HG03175 (cell line): ENCODE data around the gene WNT7A.

Experiments used
- ATAC-seq: cut with Tn5 transposase; IDR thresholded peaks from one replicate; pipeline ENCODE4 v1.9.1; 2021; ENCODE audit warnings: mild to moderate bottlenecking, moderate library complexity; ENCODE audit not compliant: unreplicated experiment

Gene WNT7A

DNA sequence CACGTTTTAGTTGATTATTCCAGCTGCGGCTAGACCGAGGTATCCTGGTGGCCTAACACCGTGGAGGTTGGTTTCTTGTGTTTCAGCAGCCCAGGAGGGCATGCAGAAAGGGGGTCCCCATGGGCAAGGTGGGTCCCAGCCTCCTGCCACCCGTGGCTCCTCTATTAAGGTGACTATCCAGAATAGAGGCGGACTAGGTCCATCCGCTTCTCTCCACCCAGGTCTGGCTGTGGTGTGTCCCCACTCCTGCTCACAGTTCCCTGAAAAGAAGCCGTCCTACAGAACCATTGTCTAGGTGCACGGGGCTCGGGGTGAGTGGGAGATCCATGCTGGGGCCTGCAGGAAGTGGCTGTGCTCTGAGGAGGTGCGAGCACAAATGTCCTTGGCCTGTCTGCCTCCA lies 81.5 kb downstream of the WNT7A start:
- ATAC-seq, result no peak

DNA sequence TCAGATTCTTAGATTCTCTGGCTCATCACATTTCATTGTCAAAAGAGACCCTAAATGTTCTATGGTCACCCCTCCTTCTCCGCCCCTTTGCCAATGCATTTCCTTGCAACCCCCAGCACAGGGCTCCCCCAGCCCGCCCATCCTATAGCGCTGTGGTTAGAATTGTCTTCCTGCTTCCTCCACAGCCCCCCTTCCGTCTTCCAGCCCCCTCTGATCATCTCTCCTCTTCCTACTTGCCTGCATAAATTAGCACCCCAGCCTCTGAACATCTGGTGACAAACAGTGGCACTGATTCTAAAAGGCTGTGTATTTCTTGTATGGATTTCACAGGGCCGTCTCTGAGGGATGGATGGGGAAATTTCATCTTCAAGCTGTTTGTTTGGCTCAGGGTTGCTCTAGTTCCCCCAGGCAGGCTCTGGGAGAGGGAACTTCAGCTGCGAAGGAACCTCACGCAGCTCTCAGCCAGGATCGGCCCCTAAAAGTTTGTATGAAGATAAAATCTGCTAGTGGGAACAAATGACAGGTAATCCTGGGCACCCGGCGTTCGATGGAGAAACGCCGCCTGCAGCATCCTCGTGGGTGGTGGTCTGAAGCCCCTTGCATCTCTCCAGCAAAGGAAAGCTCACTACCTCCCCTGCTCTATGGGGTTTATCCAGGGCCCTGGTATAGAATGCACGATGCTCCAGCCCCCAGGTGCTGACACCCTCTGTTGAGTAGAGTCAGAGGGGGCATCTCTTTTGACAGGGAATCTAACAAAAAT lies 83.0 kb downstream of the WNT7A start:
- ATAC-seq, result no peak

DNA sequence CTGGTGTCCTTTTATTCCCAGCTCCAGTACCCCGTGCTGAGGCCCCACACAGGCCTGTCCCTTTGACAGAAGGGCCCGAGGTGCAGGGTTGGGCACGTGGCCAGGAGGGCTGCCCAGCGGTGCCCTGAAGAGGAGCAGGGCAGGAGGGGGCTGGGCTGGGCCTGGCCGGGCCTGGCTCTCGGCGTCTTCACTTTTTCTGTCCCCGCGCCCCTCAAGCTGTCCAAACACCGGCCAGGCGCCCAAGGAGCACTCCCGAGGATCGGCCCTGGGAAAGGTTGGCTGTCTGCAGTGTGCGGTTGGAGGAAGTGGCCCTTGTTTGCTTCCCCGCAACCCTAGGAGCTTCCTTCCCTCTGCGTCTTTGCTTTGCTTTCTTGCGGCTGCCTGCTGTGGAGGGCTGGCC lies 84.1 kb downstream of the WNT7A start:
- ATAC-seq, result no peak

DNA sequence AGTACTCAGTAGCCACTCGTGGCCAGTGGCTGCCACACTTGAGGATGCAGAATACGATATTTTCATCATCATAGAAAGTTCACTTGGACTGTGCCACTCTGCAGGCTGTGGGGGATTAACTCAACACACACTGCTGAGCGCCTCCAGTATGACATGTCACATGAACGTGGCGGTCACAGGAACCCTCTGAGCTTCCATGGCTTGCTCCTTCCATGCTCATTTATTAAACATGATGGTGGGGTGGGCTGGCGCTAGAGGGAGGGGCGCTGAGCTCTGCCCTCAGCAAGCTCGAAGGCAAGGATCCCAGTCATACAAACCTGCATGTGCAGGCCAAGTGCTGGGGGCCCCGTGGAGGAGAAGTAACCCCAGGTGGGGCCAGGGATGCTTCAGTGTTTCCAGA lies 85.5 kb downstream of the WNT7A start:
- no peak for ATAC-seq

DNA sequence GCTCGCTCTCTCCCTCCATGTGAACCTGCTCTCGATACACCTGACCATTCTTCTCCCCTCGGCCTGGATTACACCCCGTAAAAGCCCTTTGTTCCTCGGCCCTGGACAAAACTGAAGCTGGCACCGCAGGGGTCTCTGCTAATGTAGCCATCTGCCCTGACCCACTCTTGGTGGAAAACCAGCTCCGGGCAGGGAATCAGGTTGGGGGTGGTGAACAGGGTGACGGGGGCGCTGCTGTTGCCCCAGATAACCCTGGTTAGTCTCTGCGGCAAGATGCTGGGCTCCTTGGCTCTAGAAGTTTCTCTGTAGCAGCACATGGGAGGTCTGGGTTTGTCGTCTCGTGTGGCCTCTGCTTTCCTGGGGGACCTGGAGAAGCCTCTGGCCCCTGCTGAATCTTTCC lies 86.4 kb downstream of the WNT7A start:
- ATAC-seq, result no peak

DNA sequence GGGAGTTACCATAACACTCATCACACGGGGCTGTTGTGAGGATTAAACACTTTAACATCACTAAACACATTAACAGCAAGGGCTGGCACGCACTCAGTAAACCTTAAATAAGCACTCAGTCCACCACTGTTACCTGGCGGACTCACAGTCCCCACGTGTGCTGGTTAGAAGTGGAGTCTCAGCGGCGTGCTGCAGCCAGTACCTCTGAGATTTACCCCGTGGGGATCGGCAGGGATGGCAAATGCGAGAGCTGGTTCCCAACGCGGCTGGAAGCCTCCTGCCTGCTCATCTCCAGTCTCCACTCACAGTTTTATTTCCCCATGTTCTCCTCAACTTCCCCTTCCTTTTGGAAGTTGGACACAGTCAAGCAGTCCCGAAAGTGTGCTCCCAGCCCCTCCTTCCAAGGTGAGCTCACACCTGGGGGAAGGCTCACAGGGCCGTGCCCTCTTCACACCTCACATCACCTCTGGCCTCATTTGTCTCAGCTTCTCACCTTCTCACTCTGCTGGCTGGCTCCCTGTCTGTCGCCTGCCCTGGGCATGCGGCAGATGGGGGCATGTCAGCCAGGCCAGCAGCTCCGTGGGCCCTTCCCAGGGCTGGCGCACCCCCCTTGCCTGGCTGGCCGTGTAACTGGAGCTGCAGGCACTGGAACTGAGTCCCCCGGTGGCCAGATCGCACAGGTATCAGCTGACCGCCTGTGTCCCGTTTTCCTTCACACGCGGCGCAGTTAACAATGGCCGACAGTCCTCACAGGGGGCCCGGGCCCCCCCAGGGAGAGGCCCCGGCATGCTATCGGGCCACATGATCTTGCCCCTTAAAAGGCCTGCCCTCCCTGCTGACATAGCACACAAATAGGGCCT lies 87.1 kb downstream of the WNT7A start:
- ATAC-seq, result no peak

DNA sequence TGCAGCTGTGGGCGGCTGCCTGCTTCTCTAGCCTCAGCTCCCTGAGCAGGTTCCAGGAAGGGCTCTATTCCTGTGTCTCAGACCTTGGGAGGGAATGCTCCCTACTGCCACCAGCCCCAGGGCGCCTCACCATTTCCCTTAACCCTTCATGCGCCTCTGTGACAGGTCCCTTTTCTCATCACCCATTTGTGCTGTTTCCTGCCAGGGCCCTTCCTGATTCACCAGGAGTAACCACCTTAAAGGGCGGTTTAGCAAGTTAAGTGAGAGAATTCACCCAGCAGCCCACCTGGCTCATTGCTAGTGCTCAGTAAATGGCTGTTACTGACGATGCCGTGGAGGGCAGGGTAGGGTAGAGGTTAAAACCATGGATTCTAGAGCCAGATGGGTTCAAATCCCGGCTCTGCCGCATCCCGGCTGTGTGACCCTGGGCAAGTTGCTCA lies 87.8 kb downstream of the WNT7A start:
- ATAC-seq, result no peak

DNA sequence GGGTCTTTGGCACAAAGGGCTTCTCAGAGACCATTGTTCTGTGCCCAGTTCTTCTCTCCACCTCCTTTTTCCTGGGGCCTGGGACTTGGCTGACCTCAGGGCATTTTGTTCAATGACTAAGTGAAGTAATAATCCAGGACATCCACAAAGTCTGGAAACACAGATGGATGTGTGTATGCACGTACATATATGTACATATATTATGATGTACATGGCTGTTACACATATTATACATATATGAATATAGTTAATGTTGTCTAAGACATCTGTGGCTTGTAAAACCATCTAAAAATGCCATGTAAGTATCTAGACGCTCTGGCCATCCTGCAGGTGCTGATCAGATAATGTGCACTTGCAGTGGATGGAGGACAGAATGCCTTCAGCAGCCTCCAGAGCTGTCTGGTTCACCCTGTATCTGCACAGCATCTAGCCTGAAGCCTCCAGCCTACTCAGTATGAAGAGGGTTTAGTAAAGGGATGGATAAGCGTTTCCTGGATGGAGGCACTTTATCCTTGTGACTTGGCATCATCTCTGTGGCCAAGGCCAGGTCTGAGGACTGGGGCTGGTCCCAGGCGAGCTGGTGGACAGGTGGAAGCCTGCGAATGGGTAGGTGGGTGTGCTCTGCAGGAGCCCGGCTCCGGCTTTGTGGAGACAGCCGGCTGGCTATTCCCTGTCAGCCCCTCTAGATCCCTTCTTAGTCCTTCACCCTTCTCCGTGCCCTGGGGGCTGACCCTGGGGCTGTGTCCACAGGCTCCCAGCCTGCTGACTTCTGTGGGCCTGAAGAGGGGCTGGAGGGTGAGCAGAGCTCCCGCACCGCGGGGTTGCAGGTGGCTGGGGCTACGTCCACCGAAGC lies 88.4 kb downstream of the WNT7A start:
- ATAC-seq, result no peak

DNA sequence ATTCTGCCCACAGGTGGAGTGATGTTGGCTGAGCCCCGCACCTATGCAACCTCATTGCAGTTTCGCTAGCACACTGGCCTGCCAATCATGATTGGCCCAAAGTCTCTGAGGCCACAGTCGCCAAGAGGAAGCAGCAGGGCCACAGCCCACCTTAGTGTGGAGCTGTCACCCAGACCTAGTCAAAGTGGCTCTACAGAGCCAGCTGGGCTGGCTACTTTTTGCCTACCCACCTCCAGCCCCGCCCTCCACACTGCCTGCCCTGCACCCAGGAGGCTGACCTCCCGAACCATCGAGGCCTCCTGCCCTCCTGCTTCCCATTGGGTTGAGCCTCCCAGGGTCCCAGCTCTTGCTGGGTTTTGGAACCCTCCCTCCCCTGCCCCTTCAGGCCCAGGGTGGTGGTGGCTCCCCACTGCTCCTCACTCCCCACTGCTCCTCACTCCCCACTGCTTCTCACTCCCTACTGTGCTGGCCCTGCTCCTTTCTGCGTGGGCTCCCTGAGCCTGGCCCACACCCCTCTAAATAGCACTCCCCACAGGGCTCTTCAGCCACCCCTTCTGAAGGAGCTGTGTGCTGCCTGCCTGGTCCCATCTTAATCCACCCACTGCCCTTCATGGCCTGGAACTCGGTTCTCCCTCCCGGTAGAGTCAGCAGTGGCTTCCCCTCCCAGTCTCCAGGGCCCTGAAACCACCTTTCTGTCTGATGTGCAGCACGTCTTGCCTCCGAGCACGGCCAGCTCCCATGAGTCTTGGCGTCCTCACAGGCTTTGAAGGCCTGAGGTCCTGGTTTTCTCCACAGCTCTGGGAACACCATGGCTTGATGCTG lies 89.3 kb downstream of the WNT7A start:
- ATAC-seq, result no peak

DNA sequence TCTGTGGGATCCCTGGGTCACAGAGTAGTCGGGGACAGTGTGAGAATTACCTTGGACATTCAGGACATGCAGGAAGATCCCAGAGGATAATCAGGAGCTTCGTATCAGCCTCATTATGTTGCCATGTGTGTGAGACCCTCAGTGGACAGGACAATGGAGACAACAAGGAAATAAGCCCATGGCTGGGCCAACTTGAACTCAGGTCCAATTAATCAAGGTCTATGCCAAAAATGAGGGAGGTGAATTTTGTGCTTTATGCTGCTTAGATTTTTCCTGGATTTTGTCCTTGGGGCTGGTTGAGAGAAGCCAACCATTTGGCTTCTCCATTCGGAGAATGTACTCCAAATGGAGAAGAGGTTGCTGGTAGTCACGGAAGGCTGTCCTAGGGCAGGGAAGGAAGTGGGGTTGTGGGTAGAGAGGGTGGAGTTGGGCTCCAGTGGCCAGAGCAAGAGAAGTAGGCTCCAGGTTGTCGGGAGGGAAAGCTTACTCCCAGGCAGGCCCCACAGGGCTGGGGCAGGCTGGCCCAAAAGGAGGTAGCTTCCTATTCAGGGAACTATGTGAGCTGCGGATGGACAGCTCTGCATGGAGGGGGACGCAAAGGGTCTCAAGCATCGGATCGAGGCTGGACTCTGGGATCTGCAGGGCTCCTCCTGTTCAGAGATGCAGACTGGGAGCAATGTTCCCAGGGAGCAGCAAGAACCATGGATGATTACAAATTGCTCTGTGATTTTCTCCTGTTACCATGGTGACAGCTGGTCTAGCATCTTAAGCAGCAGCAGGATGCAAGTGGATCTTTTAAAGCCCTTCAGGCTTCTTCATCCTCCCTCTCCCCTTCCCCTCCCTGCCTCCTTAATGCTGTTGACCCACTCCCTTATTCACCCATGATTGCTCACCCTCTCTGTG lies 91.1 kb downstream of the WNT7A start:
- ATAC-seq, result no peak

DNA sequence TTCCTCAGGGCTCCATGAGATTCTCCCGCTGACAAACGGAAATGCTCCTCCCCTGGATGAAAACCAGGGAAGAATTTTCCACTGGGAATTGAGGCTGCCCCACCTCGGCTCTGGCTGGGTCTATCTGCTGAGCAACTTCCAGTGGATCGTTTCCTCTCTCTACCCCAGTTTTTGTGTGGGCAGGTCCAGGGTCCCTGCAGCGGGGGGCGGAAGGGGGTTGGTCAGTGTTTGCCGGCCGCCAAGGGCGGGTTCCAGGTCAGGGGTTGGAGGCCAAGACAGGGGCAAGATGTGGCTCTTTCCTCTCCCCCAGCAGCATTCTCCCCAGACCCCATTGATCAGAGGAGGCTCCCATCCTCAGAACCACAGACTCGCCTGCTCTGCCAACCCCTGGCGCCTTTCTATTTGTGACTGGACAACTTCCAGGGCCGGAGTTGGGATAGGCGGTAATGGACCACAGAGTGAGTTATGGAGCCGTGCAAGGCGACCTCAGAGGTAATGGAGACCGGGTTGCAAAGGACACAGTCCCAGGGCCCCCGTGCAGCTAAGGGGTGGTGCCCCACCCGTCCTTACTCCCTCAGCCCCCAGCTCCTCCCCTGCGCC lies 92.2 kb downstream of the WNT7A start:
- no peak for ATAC-seq

DNA sequence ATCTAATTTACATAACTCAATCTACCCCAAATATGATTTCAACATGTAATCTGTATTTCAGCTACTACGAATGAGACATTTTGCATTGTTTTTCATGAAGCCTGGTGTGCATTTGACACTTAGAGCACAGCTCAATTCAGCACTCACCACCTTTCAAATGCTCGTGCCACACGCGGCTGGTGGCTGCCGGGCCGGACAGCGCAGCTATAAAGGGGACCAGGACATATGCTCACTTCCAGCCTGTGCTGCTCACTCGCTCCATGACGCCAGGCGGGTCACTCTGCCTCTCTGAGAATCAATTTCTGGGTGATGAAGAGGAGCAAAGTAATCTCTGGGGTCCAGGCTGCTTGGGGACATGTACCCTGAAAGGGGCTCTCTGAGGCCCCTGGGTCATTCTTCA lies 93.1 kb downstream of the WNT7A start:
- no peak for ATAC-seq

DNA sequence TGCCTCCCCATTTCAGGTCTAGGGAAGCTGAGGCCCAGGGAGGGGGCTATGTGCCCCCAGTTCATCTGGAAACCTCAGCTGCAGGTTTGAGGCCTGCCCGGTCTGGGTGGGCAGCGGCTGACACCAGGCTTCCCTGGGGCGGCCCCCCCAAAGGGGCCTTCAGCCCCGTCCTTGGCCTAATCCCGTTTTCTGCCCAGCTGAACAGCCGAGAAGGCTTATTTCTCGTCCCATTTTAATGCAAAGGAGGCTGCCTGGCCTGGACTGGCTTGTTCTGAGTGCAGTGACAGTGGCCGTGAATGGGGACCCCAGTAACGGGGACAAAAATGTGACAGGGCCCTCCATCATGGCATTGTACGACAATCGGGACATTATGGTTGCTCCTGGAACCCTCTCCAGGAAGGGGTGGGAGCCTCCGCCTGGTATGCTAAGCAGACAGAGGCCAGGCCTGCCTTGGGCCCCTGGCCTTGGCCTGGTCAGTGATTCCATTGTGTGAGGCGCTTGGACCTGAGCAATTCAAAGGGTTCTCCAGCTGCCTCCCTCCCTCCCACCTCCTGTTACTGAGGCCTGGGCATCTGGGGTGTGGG lies 93.9 kb downstream of the WNT7A start:
- ATAC-seq, result no peak

DNA sequence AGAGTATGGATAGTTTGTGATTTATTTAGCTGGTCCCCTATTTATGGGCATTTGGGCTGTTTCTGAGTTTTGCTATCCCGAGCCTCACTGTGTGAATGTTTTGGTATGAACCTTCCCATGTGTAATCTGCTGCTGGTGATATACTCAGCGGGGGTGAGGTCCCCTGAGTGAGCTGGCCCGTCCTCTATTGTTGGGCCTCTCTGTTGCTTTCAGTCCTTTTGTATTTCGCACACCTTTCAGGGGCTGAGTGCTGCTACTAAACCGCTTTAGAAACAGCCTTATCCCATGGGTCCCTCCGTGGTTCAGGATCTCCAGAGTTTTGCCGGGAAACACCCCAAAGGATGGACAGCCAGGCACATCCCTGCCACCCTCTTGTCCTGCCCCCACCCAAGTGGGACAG lies 94.5 kb downstream of the WNT7A start:
- no peak for ATAC-seq

DNA sequence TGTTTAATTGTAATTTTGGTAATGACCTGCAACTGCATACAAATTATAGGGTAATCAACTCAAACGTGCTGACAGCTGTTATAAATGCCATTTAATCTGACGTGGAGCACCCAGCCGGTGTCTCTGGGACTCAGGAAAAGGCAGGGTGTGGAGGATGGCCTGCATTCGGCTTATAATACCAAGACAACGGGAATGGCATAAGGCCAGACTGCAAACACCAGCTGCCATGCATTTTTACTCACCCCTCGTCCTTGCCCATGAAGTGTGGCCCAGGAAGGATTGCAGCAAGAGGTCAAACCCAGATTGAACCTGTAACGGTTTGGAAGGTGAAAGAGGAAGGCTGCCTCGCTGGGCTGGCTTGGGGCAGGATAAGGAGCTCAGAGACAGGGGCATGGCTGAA lies 96.4 kb downstream of the WNT7A start:
- ATAC-seq, result no peak

DNA sequence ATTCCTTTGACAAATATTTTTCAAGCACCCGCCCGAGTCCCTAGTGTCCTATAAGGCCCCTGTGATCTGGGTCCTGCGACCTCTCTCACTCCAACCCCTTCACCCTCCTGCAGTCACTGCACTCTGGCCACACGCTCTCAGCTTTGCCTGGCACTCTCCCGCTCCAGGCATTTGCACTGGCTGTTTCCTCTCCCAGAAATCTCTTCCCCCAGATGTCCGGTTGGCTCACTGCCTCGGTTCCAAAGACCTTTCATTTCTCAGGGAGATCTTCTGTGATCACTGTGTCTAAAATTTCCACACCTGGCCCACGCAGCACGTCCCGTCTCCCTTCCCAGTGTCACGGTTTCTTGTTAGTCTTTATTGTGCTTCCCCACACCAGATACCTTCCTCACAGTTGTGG lies 97.4 kb downstream of the WNT7A start:
- no peak for ATAC-seq

DNA sequence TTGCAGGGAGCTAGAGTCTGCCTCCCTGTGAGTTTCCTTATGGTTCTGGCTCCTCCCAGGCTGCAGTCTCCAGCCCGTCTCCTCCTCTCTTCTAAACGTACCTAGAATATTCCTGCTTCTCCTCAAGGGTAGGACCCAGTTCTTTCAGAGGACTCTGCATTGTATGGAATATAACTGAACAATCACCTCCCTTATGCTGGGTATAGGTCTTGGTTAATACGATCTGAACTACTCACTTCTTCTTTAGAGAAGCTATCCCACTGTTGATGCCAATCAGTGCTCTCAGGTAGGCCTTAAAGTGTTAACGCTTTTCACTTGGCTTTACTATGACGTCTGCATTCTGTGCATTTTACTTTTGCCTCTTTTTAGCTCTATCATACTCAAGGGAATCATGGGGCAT lies 98.5 kb downstream of the WNT7A start:
- no peak for ATAC-seq

DNA sequence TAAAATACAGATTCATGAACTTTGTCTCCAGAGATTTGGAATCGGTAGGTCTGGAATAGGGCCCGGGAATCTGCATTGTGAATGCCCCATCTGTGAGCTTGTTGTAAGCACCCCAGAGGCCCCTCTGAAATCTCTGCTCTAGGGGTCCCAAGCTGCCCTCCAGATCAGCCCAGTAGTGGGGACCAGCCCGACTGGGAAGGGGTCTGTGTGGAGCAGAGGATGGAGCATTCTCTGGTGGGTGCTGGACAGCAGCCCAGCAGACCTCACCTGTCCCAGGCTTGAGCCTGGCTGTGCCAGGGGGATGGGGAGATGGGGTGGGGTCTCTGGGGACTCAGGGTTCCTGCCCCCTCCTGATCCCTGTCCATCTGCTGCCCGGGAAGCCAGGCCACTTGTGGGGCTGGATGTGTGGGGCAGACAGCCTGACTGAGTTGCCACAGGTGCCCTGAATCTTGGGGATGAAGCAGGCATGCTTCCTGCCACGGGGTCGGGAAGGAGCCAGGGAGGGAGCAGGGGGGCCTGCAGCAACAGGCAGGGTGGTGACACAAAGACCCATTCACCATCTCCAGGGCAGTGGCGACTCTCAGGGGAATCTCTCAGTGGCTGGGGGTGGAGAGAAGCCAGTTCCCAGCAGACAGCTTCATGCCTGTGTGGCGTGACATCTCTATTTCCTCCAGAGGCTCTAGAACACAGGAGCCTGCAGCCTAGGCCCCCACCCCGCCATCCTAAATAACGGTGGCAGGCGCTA lies 99.3 kb downstream of the WNT7A start:
- ATAC-seq, result no peak
